Activated CD8-positive, alpha-beta memory T cell treated with anti-CD3 and anti-CD28 coated beads for 48 hours (primary cell): Measurements from ENCODE around the gene TECR.
"Not testable (repeated sequence)": the region's sequence is repeated elsewhere in the genome, so short reads cannot be mapped to it uniquely, and the experiment has no call there.

ENCODE experiments used
- DNase-seq, 3 experiments: peaks; one replicate each; pipeline ENCODE4 v3.0.0-alpha.2; 2020; ENCODE audit warnings: low read depth in 2 of 3, low spot score in 2 of 3

Gene TECR

GRCh38 chr19:14580623-14581237 is 51.3 kb downstream of the TECR start:
- no peak for DNase-seq

GRCh38 chr19:14582894-14583340 is 53.5 kb downstream of the TECR start, which contains the start of gene CLEC17A:
CLEC17A (plus strand) TSS chr19:14583084; CDS start chr19:14583161, 77 bp downstream.
- DNase-seq = no peak

- DNase-seq = not testable (repeated sequence)
Observed at GRCh38 chr19:14584372-14584771, 55.0 kb downstream of the TECR start.

GRCh38 chr19:14585187-14585586 is 55.8 kb downstream of the TECR start:
- DNase-seq = not testable (repeated sequence)

- DNase-seq = not testable (repeated sequence)
Observed at GRCh38 chr19:14589433-14589832, 60.0 kb downstream of the TECR start.

GRCh38 chr19:14595558-14595957 is 66.2 kb downstream of the TECR start:
- no peak for DNase-seq

GRCh38 chr19:14599548-14600147 is 70.3 kb downstream of the TECR start:
- no peak for DNase-seq

GRCh38 chr19:14603990-14604387 is 74.6 kb downstream of the TECR start:
- DNase-seq = no peak

GRCh38 chr19:14606627-14607026 is 77.2 kb downstream of the TECR start:
- DNase-seq = no peak

GRCh38 chr19:14611051-14611450 is 81.7 kb downstream of the TECR start:
- DNase-seq = no peak

GRCh38 chr19:14612242-14612641 is 82.8 kb downstream of the TECR start:
- DNase-seq = not testable (repeated sequence)

GRCh38 chr19:14612657-14613056 is 83.3 kb downstream of the TECR start:
- no peak for DNase-seq

- not testable (repeated sequence) for DNase-seq
Observed at GRCh38 chr19:14613399-14614098, 84.2 kb downstream of the TECR start.

GRCh38 chr19:14614099-14614412 is 84.7 kb downstream of the TECR start:
- no peak for DNase-seq
